Kidney capillary endothelial cell (primary cell): ENCODE measurements around the gene ATP6V0E1.

Experiments
- DNase-seq: peaks from one replicate; pipeline ENCODE4 v3.0.0-alpha.2; 2018; ENCODE audit warnings: low spot score

Gene ATP6V0E1

DNA sequence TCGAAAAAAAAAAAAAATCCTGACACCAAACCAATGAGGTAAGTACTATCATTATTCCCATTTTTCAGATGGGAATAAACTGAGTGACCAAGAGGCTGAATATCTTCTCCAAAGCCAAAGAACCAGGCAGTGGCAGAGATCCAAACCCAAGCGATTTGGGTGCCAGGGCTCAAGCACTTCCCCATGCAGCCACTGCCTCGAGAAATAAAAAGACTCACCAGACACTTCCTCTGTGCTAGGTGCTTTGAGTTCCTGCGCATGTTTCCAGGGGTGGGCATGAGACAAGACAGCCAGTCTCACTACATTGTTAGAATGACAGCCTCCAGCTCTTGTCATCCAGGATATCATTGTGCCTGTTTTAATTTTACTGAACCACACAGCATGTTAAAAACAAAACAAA, 26.6 kb upstream of the ATP6V0E1 start:
- DNase-seq, result no peak

DNA sequence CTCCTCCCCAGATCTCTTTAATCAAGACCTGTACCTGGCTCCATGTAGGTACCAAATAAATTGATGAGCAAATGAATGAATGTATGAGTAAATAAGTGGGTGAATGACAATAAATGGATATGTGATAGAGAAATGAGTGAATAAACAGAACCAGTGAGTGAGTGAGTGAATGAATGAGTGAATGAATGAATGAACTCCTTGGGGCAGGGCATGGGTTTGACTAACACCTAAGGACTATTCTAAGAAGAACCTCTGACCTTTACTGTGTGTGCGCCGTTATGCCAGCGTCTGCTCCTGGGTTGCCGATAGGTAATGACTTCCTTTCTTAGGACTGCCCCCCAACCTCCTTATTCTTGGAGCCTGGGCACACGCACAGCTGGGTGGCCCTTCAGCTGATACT, 26.1 kb upstream of the ATP6V0E1 start:
- DNase-seq, result no peak

GRCh38 chr5:172958331-172959046, 25.1 kb upstream of the ATP6V0E1 start:
- peak; percentile 67 for DNase-seq

GRCh38 chr5:172959824-172960799, 23.5 kb upstream of the ATP6V0E1 start:
- DNase-seq, result no peak

GRCh38 chr5:172969921-172970320, 13.7 kb upstream of the ATP6V0E1 start:
- no peak for DNase-seq

DNA sequence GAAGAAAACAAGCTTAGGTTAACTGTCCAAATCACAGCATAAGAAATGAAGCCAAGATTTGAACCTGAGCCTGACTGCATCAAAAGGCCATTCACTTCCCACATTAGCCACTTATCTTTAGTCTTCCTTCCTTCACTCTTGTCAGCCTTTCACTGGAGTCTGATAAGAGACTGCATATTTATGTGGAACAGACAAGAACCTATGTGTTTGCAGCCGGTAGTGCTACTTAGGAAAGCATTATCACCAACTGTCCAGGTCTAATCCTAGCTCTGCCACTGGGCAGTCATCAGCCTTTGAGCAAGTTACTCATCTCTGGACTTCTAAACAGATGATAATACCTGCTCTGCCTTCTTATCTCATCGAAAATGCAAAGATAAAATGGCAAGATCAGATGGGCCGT, 12.1 kb upstream of the ATP6V0E1 start:
- no peak for DNase-seq

DNA sequence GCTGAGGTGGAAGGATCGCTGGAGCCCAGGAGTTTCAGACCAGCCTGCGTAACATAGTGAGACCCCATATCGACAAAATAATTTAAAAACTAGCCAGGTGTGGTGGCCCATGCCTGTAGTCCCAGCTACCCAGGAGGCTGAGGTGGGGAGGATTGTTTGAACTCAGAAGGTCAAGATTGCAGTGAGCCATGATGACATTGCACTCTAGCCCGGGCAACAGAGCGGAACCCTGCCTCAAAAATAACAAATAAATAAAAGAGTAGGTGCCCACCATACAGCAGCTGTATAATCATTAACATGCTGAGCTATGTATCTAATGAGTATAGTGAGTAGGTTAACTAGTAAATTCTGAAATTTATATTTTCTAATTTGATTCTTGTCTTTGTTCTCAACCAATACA, 11.0 kb upstream of the ATP6V0E1 start:
- DNase-seq, result no peak

DNA sequence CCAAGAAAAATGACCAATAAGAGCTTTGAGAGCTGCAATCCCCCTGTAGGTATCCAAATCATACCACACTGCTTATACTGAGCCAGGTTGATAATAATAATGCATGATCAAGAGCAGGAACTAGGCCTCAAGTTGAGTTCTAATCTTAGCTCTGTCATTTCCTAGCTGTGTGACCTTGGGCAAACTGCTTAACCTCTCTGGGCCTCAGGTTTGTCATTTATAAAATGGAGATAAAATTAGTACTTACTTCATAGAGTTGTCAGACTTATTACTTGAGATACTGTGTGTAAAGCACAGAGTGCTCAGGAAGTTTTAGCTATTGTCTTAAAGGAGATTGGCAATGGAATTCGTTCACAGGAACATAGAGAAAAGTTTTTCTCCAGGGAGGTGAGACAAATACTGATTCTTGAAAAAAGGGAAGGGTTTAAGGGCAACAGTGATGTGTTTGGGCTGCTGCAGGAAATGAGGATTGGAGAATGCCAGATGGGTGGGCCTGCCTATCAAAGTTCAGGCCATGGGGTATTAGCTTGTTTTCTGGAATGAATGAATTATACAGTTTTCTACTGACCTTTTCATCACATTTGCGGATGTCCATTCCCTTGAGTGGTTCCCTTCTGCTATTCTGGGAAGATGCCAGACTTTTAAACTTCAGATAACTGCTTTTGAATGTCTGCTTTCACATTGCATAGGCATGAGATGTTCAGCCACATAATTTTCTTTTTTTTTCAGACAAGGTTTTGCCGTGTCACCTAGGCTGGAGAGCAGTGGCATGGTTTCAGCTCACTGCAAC, 10.2 kb upstream of the ATP6V0E1 start:
- DNase-seq, result no peak

GRCh38 chr5:172973931-172974330, 9.6 kb upstream of the ATP6V0E1 start:
- DNase-seq, result no peak

GRCh38 chr5:172975289-172975688, 8.3 kb upstream of the ATP6V0E1 start:
- no peak for DNase-seq

GRCh38 chr5:172979778-172980177, 3.8 kb upstream of the ATP6V0E1 start:
- DNase-seq, result no peak

- no peak for DNase-seq
Measured at GRCh38 chr5:172981931-172982330, 1.6 kb upstream of the ATP6V0E1 start.

DNA sequence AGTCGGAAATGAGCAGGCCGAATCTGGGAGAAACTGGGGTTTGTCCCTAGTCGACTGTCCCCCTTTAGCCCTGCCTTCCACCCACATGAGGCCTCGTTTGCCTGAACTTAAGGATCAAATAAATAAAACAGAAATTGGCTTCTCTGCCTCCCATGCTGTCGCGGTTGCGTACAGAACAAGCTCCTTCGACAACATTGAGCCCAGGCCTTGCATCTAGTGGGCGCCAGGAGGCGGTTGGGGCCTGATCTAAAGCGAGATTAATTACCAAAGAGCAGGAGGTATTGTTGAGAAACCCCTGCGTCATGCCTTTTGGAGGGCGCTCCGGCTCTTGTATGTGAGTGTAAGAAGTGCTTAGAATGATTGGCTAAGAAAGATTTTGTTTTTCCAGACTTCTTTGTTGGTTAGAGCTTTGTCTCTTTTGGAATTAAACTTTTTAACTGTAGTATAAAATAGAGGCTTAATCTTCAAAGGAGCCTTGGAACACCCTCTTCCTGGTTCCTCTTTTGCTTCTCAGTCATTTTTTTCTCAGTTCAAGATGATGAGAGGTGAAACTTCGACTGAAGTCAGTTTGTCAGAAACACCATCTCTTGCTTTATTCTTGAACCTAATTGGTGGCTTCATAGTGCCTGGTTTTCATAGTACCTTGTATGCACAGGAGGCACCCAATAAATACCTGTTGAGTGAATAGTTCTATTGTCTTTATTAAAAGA, 828 bp downstream of the ATP6V0E1 start:
- peak; percentile 78 for DNase-seq

- no peak for DNase-seq
Measured at GRCh38 chr5:172985596-172985995, 2.0 kb downstream of the ATP6V0E1 start.

- no peak for DNase-seq
Measured at GRCh38 chr5:172988276-172988675, 4.7 kb downstream of the ATP6V0E1 start.

DNA sequence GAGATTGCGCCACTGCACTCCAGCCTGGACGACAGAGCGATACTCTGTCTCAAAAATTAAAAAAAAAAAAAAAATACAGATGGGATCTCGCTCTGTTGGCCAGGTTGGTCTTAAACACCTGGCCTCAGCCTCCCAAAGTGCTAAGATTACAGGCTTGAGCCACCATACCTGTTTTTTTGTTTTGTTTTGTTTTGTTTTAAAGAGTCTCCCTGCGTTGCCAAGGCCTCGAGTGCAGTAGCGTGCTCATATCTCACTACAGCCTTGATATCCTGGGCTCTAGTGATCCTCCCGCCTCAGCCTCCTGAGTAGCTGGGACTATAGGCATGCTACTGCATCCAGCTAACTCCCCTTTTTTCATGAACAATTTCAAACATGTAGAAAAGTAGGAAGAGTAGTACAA, 7.2 kb downstream of the ATP6V0E1 start:
- no peak for DNase-seq

DNA sequence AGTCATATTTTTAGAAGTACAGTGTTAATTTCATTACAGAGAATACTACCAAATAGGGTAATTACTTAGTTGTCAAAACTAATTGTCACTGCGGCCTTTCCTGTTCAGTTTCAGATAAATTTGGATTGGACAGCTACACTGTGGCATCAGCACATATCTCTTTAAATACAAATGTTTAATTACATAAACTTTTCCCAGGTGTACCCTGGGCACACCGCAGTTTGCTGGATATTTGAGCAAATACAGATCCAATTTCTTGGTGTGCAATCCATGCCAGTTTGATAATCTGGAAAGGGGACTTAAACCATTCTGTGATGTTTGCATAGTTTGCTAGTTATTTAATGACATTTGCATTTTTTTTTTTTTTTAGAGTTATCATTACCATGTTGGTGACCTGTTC, 10.8 kb downstream of the ATP6V0E1 start:
- no peak for DNase-seq

DNA sequence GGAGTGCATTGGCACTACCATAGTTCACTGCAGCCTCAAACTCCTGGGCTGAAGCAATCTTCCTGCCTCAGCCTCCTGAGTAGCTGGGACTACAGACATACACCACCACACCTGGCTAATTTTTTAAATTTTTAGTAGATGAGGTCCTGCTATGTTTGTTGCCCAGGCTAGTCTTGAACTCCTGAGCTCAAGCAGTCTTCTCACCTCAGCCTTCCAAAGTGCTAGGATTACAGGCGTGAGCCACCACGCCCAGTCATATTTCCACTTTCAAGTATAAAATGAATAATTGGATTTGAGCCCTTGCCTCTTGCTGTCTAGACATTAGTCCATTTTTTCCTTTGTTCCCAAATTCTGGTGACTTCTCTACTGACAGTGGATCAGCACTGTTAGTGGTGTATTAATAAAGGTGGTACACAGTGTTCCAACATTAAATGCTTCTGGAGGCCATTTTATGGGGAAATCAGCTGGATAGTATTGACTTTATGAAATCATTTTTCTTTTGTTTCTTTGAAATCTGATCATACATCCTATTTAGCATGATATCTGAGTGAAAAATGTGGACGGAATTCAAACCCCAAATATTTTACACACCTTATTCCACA, 15.9 kb downstream of the ATP6V0E1 start:
- DNase-seq, result no peak

DNA sequence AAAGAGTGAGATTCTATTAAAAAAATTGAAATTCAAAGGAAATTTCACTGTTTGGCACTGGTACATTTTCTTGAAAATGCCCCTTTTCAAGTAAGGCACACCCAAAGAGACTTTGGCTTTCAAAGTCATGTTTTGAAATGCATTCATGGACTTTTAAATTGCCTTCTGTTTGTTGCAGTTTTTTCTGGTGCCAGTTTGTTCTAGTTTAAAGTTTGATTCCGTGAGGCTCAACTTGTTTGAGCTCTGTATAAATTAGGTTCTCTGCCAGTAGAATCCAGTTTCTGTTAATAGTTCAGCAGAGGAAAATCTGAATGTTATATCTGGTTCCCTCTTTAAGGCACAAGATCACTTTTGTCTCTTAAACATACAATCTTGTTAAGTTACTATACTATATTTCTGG, 16.4 kb downstream of the ATP6V0E1 start:
- no peak for DNase-seq

GRCh38 chr5:173001229-173001841, 17.8 kb downstream of the ATP6V0E1 start:
- no peak for DNase-seq

GRCh38 chr5:173003360-173003759, 19.8 kb downstream of the ATP6V0E1 start:
- peak; percentile 34 for DNase-seq
